Liver (tissue), 9 donors: ENCODE measurements around the gene M1AP. TPM values are rescaled to one million over a fixed set of nuclear protein-coding genes. Genes with fewer than 3 reads are reported as not detected.

Source experiments
- DNase-seq: peaks from one replicate; pipeline ENCODE4 v3.0.0-alpha.2; 2017; ENCODE audit warnings: low spot score
- H3K27ac ChIP-seq, 2 donors: one replicate each; pipeline ENCODE4 v1.7.0; 2013; ENCODE audit warnings: inconsistent platforms in 2 of 2, low read length in 2 of 2, control low read depth in 1 of 2, low read depth in 1 of 2, mild to moderate bottlenecking in 1 of 2
- H3K27me3 ChIP-seq, 4 donors: one replicate each; pipeline versions ENCODE4 v1.6.1 to v1.7.0; 2013; ENCODE audit warnings: low read length in 3 of 4, inconsistent platforms in 1 of 4, mild to moderate bottlenecking in 1 of 4, moderate library complexity in 1 of 4; ENCODE audit not compliant: control insufficient read depth in 4 of 4, insufficient read depth in 4 of 4
- H3K36me3 ChIP-seq, 4 donors: one replicate each; pipeline versions ENCODE4 v1.6.1 to v1.7.0; 2013; ENCODE audit warnings: low read length in 3 of 4, mild to moderate bottlenecking in 3 of 4, low read depth in 1 of 4, moderate library complexity in 1 of 4; ENCODE audit not compliant: control insufficient read depth in 4 of 4, insufficient read depth in 3 of 4
- H3K4me1 ChIP-seq, 4 donors: one replicate each; pipeline versions ENCODE4 v1.6.1 to v1.7.0; 2013; ENCODE audit warnings: low read length in 3 of 4, mild to moderate bottlenecking in 3 of 4, moderate library complexity in 1 of 4; ENCODE audit not compliant: control insufficient read depth in 4 of 4, insufficient read depth in 4 of 4
- H3K4me3 ChIP-seq, 3 donors: one replicate each; pipeline versions ENCODE4 v1.6.1 to v1.7.0; 2013; ENCODE audit warnings: low read length in 3 of 3, control low read depth in 1 of 3, low read depth in 1 of 3, mild to moderate bottlenecking in 1 of 3
- H3K9ac ChIP-seq, 2 donors: one replicate each; pipeline ENCODE4 v1.7.0; 2013; ENCODE audit warnings: low read length in 2 of 2, mild to moderate bottlenecking in 2 of 2, moderate library complexity in 2 of 2, control low read depth in 1 of 2, low read depth in 1 of 2
- H3K9me3 ChIP-seq, 4 donors: one replicate each; pipeline versions ENCODE4 v1.6.1 to v1.7.0; 2013; ENCODE audit warnings: low read length in 3 of 4; ENCODE audit not compliant: control insufficient read depth in 4 of 4
- EGR1 ChIP-seq, 2 donors: IDR thresholded peaks; 2 replicates each; pipeline ENCODE4 v1.6.1; 2016 to 2018; ENCODE audit warnings: antibody characterized with exemption in 2 of 2, low read depth in 2 of 2
- FOXA1 ChIP-seq: IDR thresholded peaks from 2 replicates; pipeline ENCODE4 v1.6.1; 2016; ENCODE audit warnings: antibody characterized with exemption
- FOXA2 ChIP-seq: IDR thresholded peaks from 2 replicates; pipeline ENCODE4 v1.6.1; 2016; ENCODE audit warnings: antibody characterized with exemption
- GABPA ChIP-seq, 2 donors: IDR thresholded peaks in 1 of 2; conservative IDR thresholded peaks in 1 of 2; 2 replicates each; pipeline ENCODE4 v1.6.1; 2016; ENCODE audit warnings: antibody characterized with exemption in 2 of 2, mild to moderate bottlenecking in 1 of 2, moderate library complexity in 1 of 2
- HNF4A ChIP-seq, 2 donors: conservative IDR thresholded peaks; 2 replicates each; pipeline ENCODE4 v1.6.1; 2016; ENCODE audit warnings: antibody characterized with exemption in 2 of 2, mild to moderate bottlenecking in 2 of 2
- HNF4G ChIP-seq: IDR thresholded peaks from 2 replicates; pipeline ENCODE4 v1.6.1; 2016; ENCODE audit warnings: antibody characterized with exemption
- JUND ChIP-seq, 2 donors: IDR thresholded peaks; 2 replicates each; pipeline ENCODE4 v1.6.1; 2016; ENCODE audit warnings: antibody characterized with exemption in 2 of 2
- MAX ChIP-seq: IDR thresholded peaks from 2 replicates; pipeline ENCODE4 v1.6.1; 2016; ENCODE audit warnings: antibody characterized with exemption
- NR2F2 ChIP-seq: IDR thresholded peaks from 2 replicates; pipeline ENCODE4 v1.6.1; 2016; ENCODE audit warnings: antibody characterized with exemption
- RAD21 ChIP-seq, 2 donors: IDR thresholded peaks; 2 replicates each; pipeline ENCODE4 v1.6.1; 2016; ENCODE audit warnings: antibody characterized with exemption in 2 of 2, mild to moderate bottlenecking in 2 of 2
- REST ChIP-seq: IDR thresholded peaks from 2 replicates; pipeline ENCODE4 v1.6.1; 2016; ENCODE audit warnings: antibody characterized with exemption, mild to moderate bottlenecking
- RXRA ChIP-seq, 2 donors: IDR thresholded peaks; 2 replicates each; pipeline ENCODE4 v1.6.1; 2017 to 2018; ENCODE audit warnings: antibody characterized with exemption in 2 of 2, mild to moderate bottlenecking in 1 of 2
- TAF1 ChIP-seq: conservative IDR thresholded peaks from 2 replicates; pipeline ENCODE4 v1.6.1; 2016; ENCODE audit warnings: antibody characterized with exemption, mild to moderate bottlenecking
- YY1 ChIP-seq: IDR thresholded peaks from 2 replicates; pipeline ENCODE4 v1.6.1; 2016; ENCODE audit warnings: antibody characterized with exemption, mild to moderate bottlenecking
- ZBTB33 ChIP-seq: IDR thresholded peaks from 2 replicates; pipeline ENCODE4 v1.6.1; 2016; ENCODE audit warnings: antibody characterized with exemption
- WGBS: extraction: QIAGEN DNeasy Blood & Tissue Kit; methylation state at CpG from one replicate; pipeline ENCODE4 v1.1.7; 2013; 5-methylcytosine and 5-hydroxymethylcytosine counted together
- polyA plus RNA-seq, 2 donors: library from polyadenylated mRNA; stranded (reverse) in 1 of 2; unstranded in 1 of 2; fragments of 200-250 nt in 1 of 2; fragments of >200 nt in 1 of 2; fragmentation: Nextera tagmentation in 1 of 2; extraction: Ambion mirVana in 1 of 2; gene quantifications; one replicate each; pipeline versions ENCODE4 v1.2.1 to v1.2.3, GENCODE V29; 2013 to 2015
- total RNA-seq, 2 donors: library from RNA; depleted of rRNA; stranded (reverse); fragments of >200 nt; gene quantifications; one replicate each; pipeline ENCODE4 v1.2.3, GENCODE V29; 2014
- TF ChIP-seq, protein P1 (sequence below): IDR thresholded peaks from 2 replicates; pipeline ENCODE4 v1.6.1; 2016; ENCODE audit warnings: antibody characterized with exemption
- TF ChIP-seq, protein P2 (sequence below): fragments of 150-350 bp; IDR thresholded peaks from 2 replicates; pipeline ENCODE4 v1.5.1; 2017; ENCODE audit warnings: improper control_type of control experiment, low read depth, low read length; ENCODE audit not compliant: missing input control
- donor health status: healthy.
- donor health status: healthy.
- donor health status: healthy.
- donor health status: healthy.
- donor health status: healthy.

M1AP gene
- total and polyA plus RNA-seq, 4 donors, result under 0.01 to 0.38 (median 0.08) TPM

GRCh38 chr2:74620671-74621070, 27.5 kb downstream of the M1AP start:
- peaks cover 0 to 2% (median 0%) of the 10 kb centered on the region in 4 donors for H3K9me3 ChIP-seq
- TF ChIP-seq FOXA2, result no peak
- no peak for TF ChIP-seq JUND (IDR thresholded peaks at IDR 0.05)
- TF ChIP-seq FOXA1, result no peak
- no peak for TF ChIP-seq RXRA (IDR thresholded peaks at IDR 0.05)
- no peak for TF ChIP-seq REST
- no peak for TF ChIP-seq RAD21 (IDR thresholded peaks at IDR 0.05)
- TF ChIP-seq TAF1, result no peak
- TF ChIP-seq MAX, result no peak
- TF ChIP-seq GABPA (IDR thresholded peaks at IDR 0.05 in 1 of 2, conservative IDR thresholded peaks at IDR 0.05 in 1 of 2), result no peak
- TF ChIP-seq NR2F2, result no peak
- no peak for TF ChIP-seq ZBTB33
- TF ChIP-seq, protein P1, sequence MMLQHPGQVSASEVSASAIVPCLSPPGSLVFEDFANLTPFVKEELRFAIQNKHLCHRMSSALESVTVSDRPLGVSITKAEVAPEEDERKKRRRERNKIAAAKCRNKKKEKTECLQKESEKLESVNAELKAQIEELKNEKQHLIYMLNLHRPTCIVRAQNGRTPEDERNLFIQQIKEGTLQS, result no peak
- DNase-seq, result no peak
- no peak overlapping the region for H3K4me3 ChIP-seq
- H3K27me3 ChIP-seq, result no peaks in the 10 kb centered on the region
- H3K9ac ChIP-seq, result no peak overlapping the region
- no peaks in the 10 kb centered on the region for H3K36me3 ChIP-seq
- H3K4me1 ChIP-seq, result no peaks in the 10 kb centered on the region
- WGBS, result 94% methylated on average over 12 of the region's 12 CpGs
- no peak overlapping the region for H3K27ac ChIP-seq

GRCh38 chr2:74619651-74620297, 28.4 kb downstream of the M1AP start:
- peaks cover 0 to 2% (median 0%) of the 10 kb centered on the region in 4 donors for H3K9me3 ChIP-seq
- H3K4me1 ChIP-seq, result no peaks in the 10 kb centered on the region
- H3K27ac ChIP-seq, result no peak overlapping the region
- H3K4me3 ChIP-seq, result no peak overlapping the region
- no peak for DNase-seq
- H3K27me3 ChIP-seq, result peaks cover 0 to 2% (median 0%) of the 10 kb centered on the region in 4 donors
- no peak overlapping the region for H3K9ac ChIP-seq
- H3K36me3 ChIP-seq, result no peaks in the 10 kb centered on the region
- 83% methylated on average over 5 of the region's 5 CpGs for WGBS
- TF ChIP-seq HNF4G, result no peak
- TF ChIP-seq JUND (IDR thresholded peaks at IDR 0.05), result no peak
- no peak for TF ChIP-seq ZBTB33
- TF ChIP-seq YY1, result no peak
- TF ChIP-seq FOXA2, result no peak
- no peak for TF ChIP-seq EGR1 (IDR thresholded peaks at IDR 0.05; ENCODE audit: low read depth in 2 of 2)
- TF ChIP-seq, protein P2, sequence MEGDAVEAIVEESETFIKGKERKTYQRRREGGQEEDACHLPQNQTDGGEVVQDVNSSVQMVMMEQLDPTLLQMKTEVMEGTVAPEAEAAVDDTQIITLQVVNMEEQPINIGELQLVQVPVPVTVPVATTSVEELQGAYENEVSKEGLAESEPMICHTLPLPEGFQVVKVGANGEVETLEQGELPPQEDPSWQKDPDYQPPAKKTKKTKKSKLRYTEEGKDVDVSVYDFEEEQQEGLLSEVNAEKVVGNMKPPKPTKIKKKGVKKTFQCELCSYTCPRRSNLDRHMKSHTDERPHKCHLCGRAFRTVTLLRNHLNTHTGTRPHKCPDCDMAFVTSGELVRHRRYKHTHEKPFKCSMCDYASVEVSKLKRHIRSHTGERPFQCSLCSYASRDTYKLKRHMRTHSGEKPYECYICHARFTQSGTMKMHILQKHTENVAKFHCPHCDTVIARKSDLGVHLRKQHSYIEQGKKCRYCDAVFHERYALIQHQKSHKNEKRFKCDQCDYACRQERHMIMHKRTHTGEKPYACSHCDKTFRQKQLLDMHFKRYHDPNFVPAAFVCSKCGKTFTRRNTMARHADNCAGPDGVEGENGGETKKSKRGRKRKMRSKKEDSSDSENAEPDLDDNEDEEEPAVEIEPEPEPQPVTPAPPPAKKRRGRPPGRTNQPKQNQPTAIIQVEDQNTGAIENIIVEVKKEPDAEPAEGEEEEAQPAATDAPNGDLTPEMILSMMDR, result no peak
- no peak for TF ChIP-seq GABPA (IDR thresholded peaks at IDR 0.05 in 1 of 2, conservative IDR thresholded peaks at IDR 0.05 in 1 of 2)
- TF ChIP-seq RXRA (IDR thresholded peaks at IDR 0.05), result no peak
- TF ChIP-seq HNF4A (conservative IDR thresholded peaks at IDR 0.05), result no peak
- TF ChIP-seq MAX, result no peak
- TF ChIP-seq RAD21 (IDR thresholded peaks at IDR 0.05), result no peak
- TF ChIP-seq NR2F2, result no peak
